ENCODE measurements around the gene FBXW8. TPM values are rescaled to one million over a fixed set of nuclear protein-coding genes. Genes with fewer than 3 reads are reported as not detected.

Gene FBXW8
- total RNA-seq, 5 donors from 2014 or later (not counting 1 experiment from before 2014, with no cell fraction given) = 10.7 to 17.9 (median 13.0) TPM

GRCh38 chr12:117036547-117036946, 125.8 kb downstream of the FBXW8 start:
- Mint-ChIP-seq H3K36me3 (no peaks in the 10 kb centered on the region), H3K4me3 (no peak overlapping the region), H3K27me3 (peaks cover 7% of the 10 kb centered on the region in 2 donors), H3K4me1 (peaks cover 2 to 6% (median 5%) of the 10 kb centered on the region in 3 donors), H3K9me3 (no peaks in the 10 kb centered on the region), H3K27ac (no peak overlapping the region)
- DNase-seq (no peak), ATAC-seq (replicated peaks in 1 of 4) (no peak)
- Histone ChIP-seq H3K27me3 (replicated peaks in 1 of 2; ENCODE audit: control insufficient read depth in 2 of 2, extremely low read depth in 1 of 2, insufficient read depth in 2 of 2, low read length in 1 of 2) (peaks cover 0 to 30% of the 10 kb centered on the region in 2 experiments), H3K27ac (ENCODE audit: low read length) (no peak overlapping the region), H3K9me3 (no peaks in the 10 kb centered on the region), H3K4me3 (ENCODE audit: control insufficient read depth in 1 of 2, extremely low read depth in 1 of 2, low read length in 1 of 2) (no peak overlapping the region), H3K36me3 (ENCODE audit: control insufficient read depth in 2 of 2, extremely low read depth in 1 of 2, insufficient read depth in 1 of 2, low read length in 1 of 2) (peaks cover 0 to 2% of the 10 kb centered on the region in 2 donors), H3K4me1 (ENCODE audit: control insufficient read depth in 1 of 2, extremely low read depth in 1 of 2, insufficient read depth in 2 of 2, low read length in 2 of 2) (peaks cover 0 to 3% of the 10 kb centered on the region in 2 experiments)
- POLR2A ChIA-PET = no interaction called here
- 69% methylated on average over 7 of the region's 13 CpGs for WGBS (ENCODE audit: insufficient coverage)
- CTCF ChIA-PET = interaction anchor here in 1 of 2 donors (0.5 kb wide), 1 partner anchor 22 kb away, joined by 8 read pairs; no protein-coding TSS in a partner anchor

- Histone ChIP-seq H3K4me3 (ENCODE audit: control insufficient read depth in 1 of 2, extremely low read depth in 1 of 2, low read length in 1 of 2) (no peak overlapping the region), H3K27ac (ENCODE audit: low read length) (no peak overlapping the region), H3K9me3 (no peaks in the 10 kb centered on the region), H3K27me3 (replicated peaks in 1 of 2; ENCODE audit: control insufficient read depth in 2 of 2, extremely low read depth in 1 of 2, insufficient read depth in 2 of 2, low read length in 1 of 2) (peaks cover 0 to 30% of the 10 kb centered on the region in 2 experiments), H3K36me3 (ENCODE audit: control insufficient read depth in 2 of 2, extremely low read depth in 1 of 2, insufficient read depth in 1 of 2, low read length in 1 of 2) (peaks cover 0 to 2% of the 10 kb centered on the region in 2 donors), H3K4me1 (ENCODE audit: control insufficient read depth in 1 of 2, extremely low read depth in 1 of 2, insufficient read depth in 2 of 2, low read length in 2 of 2) (peaks cover 0 to 3% of the 10 kb centered on the region in 2 experiments)
- POLR2A ChIA-PET = no interaction called here
- no peak overlapping the region for H3K27ac Mint-ChIP-seq
- no peak overlapping the region for H3K4me3 Mint-ChIP-seq
- peaks cover 2 to 6% (median 5%) of the 10 kb centered on the region in 3 donors for H3K4me1 Mint-ChIP-seq
- no peaks in the 10 kb centered on the region for H3K36me3 Mint-ChIP-seq
- H3K27me3 Mint-ChIP-seq = peaks cover 7% of the 10 kb centered on the region in 2 donors
- ATAC-seq (replicated peaks in 1 of 4) = no peak
- CTCF ChIA-PET = interaction anchor here in 1 of 2 donors (0.8 kb wide), 1 partner anchor 130 kb away, joined by 4 read pairs; no protein-coding TSS in a partner anchor
- no peaks in the 10 kb centered on the region for H3K9me3 Mint-ChIP-seq
- WGBS (ENCODE audit: insufficient coverage) = 87% methylated on average over 11 of the region's 22 CpGs
- DNase-seq = no peak
Observed at GRCh38 chr12:117037289-117038022, 126.7 kb downstream of the FBXW8 start.

DNA sequence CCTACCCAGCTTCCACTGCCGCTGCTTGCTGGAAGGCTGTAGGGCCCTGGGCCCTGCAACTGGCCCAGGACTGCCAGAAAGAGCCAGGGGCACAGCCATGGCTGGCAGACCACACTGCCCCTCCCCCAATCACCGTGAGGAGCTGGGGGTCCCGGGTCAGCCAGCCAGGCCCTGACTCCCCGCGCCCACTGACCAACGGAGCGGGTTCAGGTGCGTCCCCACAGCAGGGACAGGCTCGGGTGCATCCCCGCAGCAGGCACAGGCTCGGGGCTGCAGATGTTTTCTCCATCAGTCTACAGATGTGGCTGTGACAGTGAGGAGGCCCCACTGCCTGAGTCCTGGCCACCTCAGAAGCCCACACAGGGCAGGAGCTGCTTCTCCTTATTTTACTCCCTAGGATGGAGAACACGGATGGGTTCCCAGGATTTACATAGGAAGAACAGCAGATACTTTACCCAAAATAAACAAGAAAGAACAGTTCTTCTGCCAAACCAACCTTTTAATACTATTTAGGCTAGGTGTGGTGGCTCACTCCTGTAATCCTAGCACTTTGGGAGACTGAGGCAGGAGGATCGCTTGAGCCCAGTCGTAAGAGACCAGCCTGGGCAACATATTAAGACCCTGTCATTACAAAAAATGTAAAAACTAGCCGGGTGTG, 127.4 kb downstream of the FBXW8 start:
- H3K36me3 ChIP-seq (ENCODE audit: control insufficient read depth in 2 of 2, extremely low read depth in 1 of 2, insufficient read depth in 1 of 2, low read length in 1 of 2) = peaks cover 0 to 2% of the 10 kb centered on the region in 2 donors
- DNase-seq (no peak), ATAC-seq (replicated peaks in 1 of 4) (no peak)
- Mint-ChIP-seq H3K36me3 (no peaks in the 10 kb centered on the region), H3K27me3 (peaks cover 7% of the 10 kb centered on the region in 2 donors), H3K27ac (no peak overlapping the region), H3K4me1 (peaks cover 0 to 6% (median 2%) of the 10 kb centered on the region in 3 donors), H3K4me3 (no peak overlapping the region), H3K9me3 (no peaks in the 10 kb centered on the region)
- ChIA-PET CTCF (no interaction called here), POLR2A (no interaction called here)
- no peaks in the 10 kb centered on the region for H3K9me3 ChIP-seq
- H3K27ac ChIP-seq (ENCODE audit: low read length) = no peak overlapping the region
- H3K27me3 ChIP-seq (replicated peaks in 1 of 2; ENCODE audit: control insufficient read depth in 2 of 2, extremely low read depth in 1 of 2, insufficient read depth in 2 of 2, low read length in 1 of 2) = peaks cover 0 to 29% of the 10 kb centered on the region in 2 experiments
- 96% methylated on average over 5 of the region's 15 CpGs for WGBS (ENCODE audit: insufficient coverage)
- H3K4me3 ChIP-seq (ENCODE audit: control insufficient read depth in 1 of 2, extremely low read depth in 1 of 2, low read length in 1 of 2) = no peak overlapping the region
- peaks cover 0 to under 1% of the 10 kb centered on the region in 2 experiments for H3K4me1 ChIP-seq (ENCODE audit: control insufficient read depth in 1 of 2, extremely low read depth in 1 of 2, insufficient read depth in 2 of 2, low read length in 2 of 2)

DNA sequence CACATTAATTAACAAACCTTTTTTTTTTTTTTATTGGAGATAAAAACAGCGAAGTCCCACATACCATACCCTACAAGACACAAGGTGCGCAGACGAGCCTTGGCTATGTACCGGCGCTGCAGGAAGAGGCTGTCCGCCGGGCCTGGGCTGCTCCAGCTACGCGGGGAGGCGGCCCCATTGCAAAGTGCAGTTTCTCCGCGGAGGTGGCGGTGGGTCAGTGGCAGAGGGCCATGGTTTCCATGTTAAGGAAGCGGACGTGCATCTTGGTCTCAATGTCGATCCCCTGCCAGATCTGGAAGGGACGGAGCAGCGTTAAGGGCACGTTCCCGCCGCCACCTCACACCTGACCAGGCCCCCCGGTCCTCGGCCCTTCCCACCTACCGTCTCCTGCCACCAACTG, 128.2 kb downstream of the FBXW8 start:
- no peaks in the 10 kb centered on the region for H3K36me3 Mint-ChIP-seq
- peaks cover 0 to 6% (median 0%) of the 10 kb centered on the region in 3 donors for H3K4me1 Mint-ChIP-seq
- DNase-seq (no peak), ATAC-seq (replicated peaks in 1 of 4) (no peak)
- H3K36me3 ChIP-seq (ENCODE audit: control insufficient read depth in 2 of 2, extremely low read depth in 1 of 2, insufficient read depth in 1 of 2, low read length in 1 of 2) = peaks cover 0 to 2% of the 10 kb centered on the region in 2 donors
- H3K4me1 ChIP-seq (ENCODE audit: control insufficient read depth in 1 of 2, extremely low read depth in 1 of 2, insufficient read depth in 2 of 2, low read length in 2 of 2) = no peaks in the 10 kb centered on the region
- peaks cover 0 to 23% of the 10 kb centered on the region in 2 experiments for H3K27me3 ChIP-seq (replicated peaks in 1 of 2; ENCODE audit: control insufficient read depth in 2 of 2, extremely low read depth in 1 of 2, insufficient read depth in 2 of 2, low read length in 1 of 2)
- H3K27me3 Mint-ChIP-seq = peaks cover 5 to 6% of the 10 kb centered on the region in 2 donors
- no peak overlapping the region for H3K4me3 Mint-ChIP-seq
- 93% methylated on average over 22 of the region's 24 CpGs for WGBS (ENCODE audit: insufficient coverage)
- no peak overlapping the region for H3K4me3 ChIP-seq (ENCODE audit: control insufficient read depth in 1 of 2, extremely low read depth in 1 of 2, low read length in 1 of 2)
- POLR2A ChIA-PET = no interaction called here
- H3K9me3 Mint-ChIP-seq = no peaks in the 10 kb centered on the region
- H3K27ac ChIP-seq (ENCODE audit: low read length) = no peak overlapping the region
- CTCF ChIA-PET = no interaction called here
- no peaks in the 10 kb centered on the region for H3K9me3 ChIP-seq
- H3K27ac Mint-ChIP-seq = no peak overlapping the region

- ATAC-seq (replicated peaks in 1 of 4) = no peak
- H3K36me3 ChIP-seq (ENCODE audit: control insufficient read depth in 2 of 2, extremely low read depth in 1 of 2, insufficient read depth in 1 of 2, low read length in 1 of 2) = peaks cover 0 to 2% of the 10 kb centered on the region in 2 donors
- no peak overlapping the region for H3K4me3 ChIP-seq (ENCODE audit: control insufficient read depth in 1 of 2, extremely low read depth in 1 of 2, low read length in 1 of 2)
- H3K36me3 Mint-ChIP-seq = no peaks in the 10 kb centered on the region
- DNase-seq = no peak
- WGBS (ENCODE audit: insufficient coverage) = 83% methylated on average over 13 of the region's 19 CpGs
- H3K4me1 ChIP-seq (ENCODE audit: control insufficient read depth in 1 of 2, extremely low read depth in 1 of 2, insufficient read depth in 2 of 2, low read length in 2 of 2) = no peaks in the 10 kb centered on the region
- CTCF ChIA-PET = no interaction called here
- H3K9me3 Mint-ChIP-seq = no peaks in the 10 kb centered on the region
- H3K9me3 ChIP-seq = no peaks in the 10 kb centered on the region
- H3K27me3 Mint-ChIP-seq = no peaks in the 10 kb centered on the region
- H3K27ac Mint-ChIP-seq = no peak overlapping the region
- H3K27ac ChIP-seq (ENCODE audit: low read length) = no peak overlapping the region
- peaks cover 0 to 18% of the 10 kb centered on the region in 2 experiments for H3K27me3 ChIP-seq (replicated peaks in 1 of 2; ENCODE audit: control insufficient read depth in 2 of 2, extremely low read depth in 1 of 2, insufficient read depth in 2 of 2, low read length in 1 of 2)
- peaks cover 0 to 6% (median 0%) of the 10 kb centered on the region in 3 donors for H3K4me1 Mint-ChIP-seq
- no peak overlapping the region for H3K4me3 Mint-ChIP-seq
- POLR2A ChIA-PET = no interaction called here
Observed at GRCh38 chr12:117039891-117040309, 129.2 kb downstream of the FBXW8 start.

DNA sequence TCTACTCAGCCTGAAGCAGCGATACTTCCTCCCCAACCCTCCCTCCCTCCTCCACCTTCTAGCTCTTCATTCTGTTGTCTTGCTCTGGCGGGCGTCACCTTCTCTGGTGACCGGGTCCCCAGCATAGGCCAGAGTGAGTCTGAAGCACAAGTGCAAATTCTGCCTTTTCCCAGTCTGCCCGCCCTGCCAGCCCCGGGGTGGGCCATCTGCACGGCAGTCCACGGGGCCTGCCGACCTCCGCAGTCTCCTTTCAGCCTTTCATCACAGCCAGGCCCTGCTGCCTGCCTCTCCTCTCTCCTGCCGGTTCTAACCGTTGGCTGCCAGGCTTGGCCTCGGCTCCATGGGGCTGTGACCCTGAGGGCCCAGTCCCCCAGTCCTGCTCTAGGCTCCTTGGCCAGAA, 129.7 kb downstream of the FBXW8 start:
- H3K27ac ChIP-seq (ENCODE audit: low read length) = no peak overlapping the region
- POLR2A ChIA-PET = interaction anchor here in 1 of 2 donors (0.5 kb wide), 1 partner anchor 134 kb away, joined by 3 read pairs; no protein-coding TSS in a partner anchor
- peaks cover 0 to 2% of the 10 kb centered on the region in 2 donors for H3K36me3 ChIP-seq (ENCODE audit: control insufficient read depth in 2 of 2, extremely low read depth in 1 of 2, insufficient read depth in 1 of 2, low read length in 1 of 2)
- DNase-seq (no peak), ATAC-seq (replicated peaks in 1 of 4) (no peak)
- H3K27me3 ChIP-seq (replicated peaks in 1 of 2; ENCODE audit: control insufficient read depth in 2 of 2, extremely low read depth in 1 of 2, insufficient read depth in 2 of 2, low read length in 1 of 2) = peaks cover 0 to 14% of the 10 kb centered on the region in 2 experiments
- 80% methylated on average over 13 of the region's 13 CpGs for WGBS (ENCODE audit: insufficient coverage)
- no peaks in the 10 kb centered on the region for H3K9me3 ChIP-seq
- H3K27ac Mint-ChIP-seq = no peak overlapping the region
- peaks cover 0 to 6% (median 0%) of the 10 kb centered on the region in 3 donors for H3K4me1 Mint-ChIP-seq
- H3K27me3 Mint-ChIP-seq = no peaks in the 10 kb centered on the region
- CTCF ChIA-PET = interaction anchor here in 1 of 2 donors (0.6 kb wide), 1 partner anchor 141 kb away, joined by 4 read pairs; no protein-coding TSS in a partner anchor
- no peaks in the 10 kb centered on the region for H3K36me3 Mint-ChIP-seq
- H3K4me3 ChIP-seq (ENCODE audit: control insufficient read depth in 1 of 2, extremely low read depth in 1 of 2, low read length in 1 of 2) = no peak overlapping the region
- no peak overlapping the region for H3K4me3 Mint-ChIP-seq
- no peaks in the 10 kb centered on the region for H3K9me3 Mint-ChIP-seq
- no peaks in the 10 kb centered on the region for H3K4me1 ChIP-seq (ENCODE audit: control insufficient read depth in 1 of 2, extremely low read depth in 1 of 2, insufficient read depth in 2 of 2, low read length in 2 of 2)

Data from T-cell (primary cell).